ENCODE data around the gene SHISA8.

GRCh38 chr22:41915035-41915785, at the start of gene SHISA8:
- TF ChIP-seq, protein P1, sequence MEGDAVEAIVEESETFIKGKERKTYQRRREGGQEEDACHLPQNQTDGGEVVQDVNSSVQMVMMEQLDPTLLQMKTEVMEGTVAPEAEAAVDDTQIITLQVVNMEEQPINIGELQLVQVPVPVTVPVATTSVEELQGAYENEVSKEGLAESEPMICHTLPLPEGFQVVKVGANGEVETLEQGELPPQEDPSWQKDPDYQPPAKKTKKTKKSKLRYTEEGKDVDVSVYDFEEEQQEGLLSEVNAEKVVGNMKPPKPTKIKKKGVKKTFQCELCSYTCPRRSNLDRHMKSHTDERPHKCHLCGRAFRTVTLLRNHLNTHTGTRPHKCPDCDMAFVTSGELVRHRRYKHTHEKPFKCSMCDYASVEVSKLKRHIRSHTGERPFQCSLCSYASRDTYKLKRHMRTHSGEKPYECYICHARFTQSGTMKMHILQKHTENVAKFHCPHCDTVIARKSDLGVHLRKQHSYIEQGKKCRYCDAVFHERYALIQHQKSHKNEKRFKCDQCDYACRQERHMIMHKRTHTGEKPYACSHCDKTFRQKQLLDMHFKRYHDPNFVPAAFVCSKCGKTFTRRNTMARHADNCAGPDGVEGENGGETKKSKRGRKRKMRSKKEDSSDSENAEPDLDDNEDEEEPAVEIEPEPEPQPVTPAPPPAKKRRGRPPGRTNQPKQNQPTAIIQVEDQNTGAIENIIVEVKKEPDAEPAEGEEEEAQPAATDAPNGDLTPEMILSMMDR (IDR thresholded peaks at IDR 0.05; ENCODE audit: insufficient read depth, low read length, poor library complexity, severe bottlenecking): no peak
- TF ChIP-seq EZH2phosphoT487 (conservative IDR thresholded peaks at IDR 0.05; ENCODE audit: low read length): no peak

Data from SU-DHL-6 (cell line).